ENCODE measurements around the gene GPR83.
"Not testable (repeated sequence)": the region's sequence is repeated elsewhere in the genome, so short reads cannot be mapped to it uniquely, and the experiment has no call there.

Gene GPR83

GRCh38 chr11:94400839-94401772 lies at the start of gene GPR83:
Gene GPR83 (minus strand): TSS chr11:94401419. CDS start chr11:94401247, 172 bp downstream.
- no peak for DNase-seq (ENCODE audit: low read depth)

DNA sequence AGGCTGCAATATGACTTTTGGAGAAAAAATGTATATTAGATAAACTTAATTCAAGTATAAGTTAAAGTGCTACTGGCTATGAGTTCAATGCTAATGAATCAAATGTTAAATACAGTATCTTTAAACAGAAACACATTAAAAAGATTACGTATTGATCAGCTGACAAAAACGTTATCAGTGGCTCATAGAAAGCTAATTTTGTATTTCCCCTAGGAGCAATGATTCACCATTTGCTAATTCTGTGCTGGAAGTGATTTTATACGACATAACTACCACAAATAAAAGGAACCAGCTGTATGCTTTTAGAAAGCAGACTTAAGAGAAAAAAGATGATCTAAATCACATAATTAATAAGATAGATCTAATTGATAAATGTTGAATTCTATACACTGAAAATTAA lies 48.8 kb upstream of the GPR83 start:
- no peak for DNase-seq (ENCODE audit: low read depth)

GRCh38 chr11:94449437-94449836 lies 48.2 kb upstream of the GPR83 start:
- DNase-seq (ENCODE audit: low read depth) = no peak

DNA sequence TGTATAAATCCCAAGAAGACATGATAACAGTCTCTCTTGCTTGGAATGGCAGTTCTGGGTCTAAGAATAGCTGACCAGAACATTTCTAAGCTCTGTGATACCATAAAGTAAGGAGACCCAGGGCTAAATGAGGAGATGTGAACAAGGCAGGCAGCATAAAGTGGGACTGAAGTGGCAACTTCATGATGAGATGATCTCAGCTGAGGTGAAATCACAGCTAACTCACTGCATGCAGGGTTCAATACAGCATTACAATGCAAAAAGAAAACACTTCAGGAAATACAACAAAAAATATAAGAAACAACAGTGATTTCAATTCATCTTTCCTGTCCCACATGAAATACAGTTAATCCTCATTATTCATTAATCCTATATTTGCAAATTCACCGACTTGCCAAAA lies 47.8 kb upstream of the GPR83 start:
- no peak for DNase-seq (ENCODE audit: low read depth)

DNA sequence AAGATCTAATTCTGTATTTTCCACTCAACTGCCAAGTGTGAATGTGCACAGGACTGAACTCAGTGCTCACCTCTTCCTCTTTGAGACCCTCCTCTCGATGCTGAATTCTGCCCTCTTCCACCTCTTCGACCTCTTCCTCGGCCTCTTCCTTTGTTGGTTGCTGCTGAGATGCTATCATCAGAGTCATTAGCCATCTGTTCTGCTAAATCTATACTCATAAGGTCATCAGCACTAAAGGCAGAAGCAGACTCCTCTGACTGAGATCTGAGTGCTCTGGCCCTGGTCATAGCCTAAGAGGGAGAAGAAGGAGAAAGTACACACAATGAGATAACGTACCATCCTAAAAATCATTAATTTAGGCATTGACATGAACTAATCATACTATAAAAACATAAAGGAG lies 45.9 kb upstream of the GPR83 start:
- DNase-seq (ENCODE audit: low read depth) = no peak

DNA sequence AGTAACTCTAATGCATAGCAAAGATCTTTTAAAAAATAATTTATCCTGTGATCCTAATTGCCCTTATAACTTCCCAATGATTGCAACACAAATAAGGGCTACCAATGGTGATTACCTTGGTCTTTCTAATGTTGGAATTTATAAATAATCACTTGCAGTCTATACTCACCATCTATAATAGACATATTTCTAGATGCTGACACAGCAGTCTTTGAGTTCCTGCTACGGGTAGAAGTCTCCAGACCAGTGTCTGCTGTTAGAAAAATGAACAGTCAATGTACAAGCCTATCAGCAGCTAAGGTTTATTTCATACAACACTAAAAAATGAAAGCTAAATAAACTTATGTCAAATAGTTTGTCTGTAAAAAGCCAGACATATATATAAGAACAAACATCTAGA lies 44.4 kb upstream of the GPR83 start:
- no peak for DNase-seq (ENCODE audit: low read depth)

DNA sequence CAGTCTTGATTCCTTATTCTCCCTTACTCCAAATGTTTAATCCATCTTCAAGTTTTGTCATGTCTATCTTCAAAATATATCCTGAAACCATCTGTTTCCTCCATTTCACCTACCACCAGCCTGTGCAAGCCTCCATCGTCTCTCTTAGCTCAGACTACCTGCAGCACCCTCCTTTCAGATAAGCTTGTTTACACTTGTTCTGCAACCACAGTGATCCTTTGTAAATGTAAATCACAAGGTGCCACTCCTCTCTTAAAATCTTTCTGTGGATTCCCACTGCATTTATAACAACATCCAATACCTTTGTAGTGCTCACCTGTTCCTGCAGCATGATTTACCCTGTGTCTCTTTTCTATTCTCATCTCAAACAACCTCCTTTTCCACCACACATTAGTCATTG lies 31.8 kb upstream of the GPR83 start:
- no peak for DNase-seq (ENCODE audit: low read depth)

DNA sequence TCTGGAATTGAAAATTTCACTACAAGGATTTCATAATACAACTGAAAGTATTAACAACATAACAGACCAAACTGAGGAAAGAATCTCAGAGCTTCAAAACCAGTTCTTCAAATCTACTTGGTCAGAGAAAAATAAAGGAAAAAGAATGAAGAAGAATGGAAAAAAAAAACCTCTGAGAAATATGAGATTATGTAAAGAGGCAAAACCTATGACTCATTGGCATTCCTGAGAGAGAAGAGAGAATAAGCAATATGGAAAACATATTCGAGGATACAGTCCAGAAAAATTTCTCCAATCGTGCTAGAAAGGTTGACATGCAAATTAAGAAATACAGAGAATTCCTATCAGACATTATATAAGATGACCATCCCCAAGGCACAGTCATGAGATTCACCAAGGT lies 23.4 kb upstream of the GPR83 start:
- DNase-seq (ENCODE audit: low read depth) = no peak

- DNase-seq (ENCODE audit: low read depth) = no peak
These were observed 22.8 kb upstream of the GPR83 start for GRCh38 chr11:94424011-94424410.

DNA sequence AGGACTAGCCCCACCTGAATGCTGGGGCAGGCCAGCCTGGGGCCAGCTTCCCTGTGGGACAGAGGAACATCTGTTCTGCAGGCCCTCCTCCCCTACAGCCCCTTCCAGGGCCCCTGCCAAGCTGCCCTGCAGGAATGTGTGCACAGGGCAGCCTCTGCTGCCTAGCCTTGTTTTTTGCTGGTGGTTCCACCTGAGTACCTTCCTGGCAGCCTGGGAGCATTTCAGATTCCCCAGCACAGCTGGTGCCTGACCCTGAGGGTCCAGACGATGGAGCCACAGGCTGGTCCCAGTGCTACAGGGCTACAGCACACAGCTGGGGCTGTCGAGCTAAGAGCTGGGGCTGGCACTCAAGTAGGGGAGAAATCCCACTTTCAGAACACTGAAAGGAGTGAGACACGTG lies 22.3 kb upstream of the GPR83 start:
- no peak for DNase-seq (ENCODE audit: low read depth)

DNA sequence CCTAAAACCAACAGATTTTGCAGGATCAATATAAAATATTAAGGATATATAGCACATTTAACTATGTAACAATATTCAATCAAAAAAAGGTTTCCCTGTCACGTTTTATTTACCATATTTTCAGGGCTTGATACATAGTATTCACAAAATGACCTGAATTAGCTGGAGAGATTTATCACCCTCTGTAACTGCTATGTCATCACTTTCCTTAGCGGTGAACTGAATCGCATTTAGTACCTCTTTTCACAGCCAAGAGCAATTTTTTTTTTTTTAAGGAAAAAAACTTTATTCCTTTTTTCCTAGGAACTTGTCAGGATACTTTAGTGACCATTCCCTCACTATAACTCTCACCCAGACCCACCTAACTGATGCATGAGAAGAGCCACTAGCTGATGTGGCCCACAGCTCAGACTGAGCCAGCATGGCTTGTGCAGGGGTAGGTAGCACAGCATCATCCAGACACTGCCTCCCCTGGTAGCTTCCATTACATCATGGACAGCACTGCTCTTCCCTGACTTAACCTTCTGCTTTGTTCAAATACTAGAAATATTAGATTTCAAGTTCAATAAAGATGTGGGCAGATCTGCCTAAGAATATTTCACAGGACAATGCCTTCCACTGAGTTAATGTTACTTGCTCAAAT lies 17.0 kb upstream of the GPR83 start:
- no peak for DNase-seq (ENCODE audit: low read depth)

GRCh38 chr11:94417386-94417987 lies 16.3 kb upstream of the GPR83 start:
- no peak for DNase-seq (ENCODE audit: low read depth)

DNA sequence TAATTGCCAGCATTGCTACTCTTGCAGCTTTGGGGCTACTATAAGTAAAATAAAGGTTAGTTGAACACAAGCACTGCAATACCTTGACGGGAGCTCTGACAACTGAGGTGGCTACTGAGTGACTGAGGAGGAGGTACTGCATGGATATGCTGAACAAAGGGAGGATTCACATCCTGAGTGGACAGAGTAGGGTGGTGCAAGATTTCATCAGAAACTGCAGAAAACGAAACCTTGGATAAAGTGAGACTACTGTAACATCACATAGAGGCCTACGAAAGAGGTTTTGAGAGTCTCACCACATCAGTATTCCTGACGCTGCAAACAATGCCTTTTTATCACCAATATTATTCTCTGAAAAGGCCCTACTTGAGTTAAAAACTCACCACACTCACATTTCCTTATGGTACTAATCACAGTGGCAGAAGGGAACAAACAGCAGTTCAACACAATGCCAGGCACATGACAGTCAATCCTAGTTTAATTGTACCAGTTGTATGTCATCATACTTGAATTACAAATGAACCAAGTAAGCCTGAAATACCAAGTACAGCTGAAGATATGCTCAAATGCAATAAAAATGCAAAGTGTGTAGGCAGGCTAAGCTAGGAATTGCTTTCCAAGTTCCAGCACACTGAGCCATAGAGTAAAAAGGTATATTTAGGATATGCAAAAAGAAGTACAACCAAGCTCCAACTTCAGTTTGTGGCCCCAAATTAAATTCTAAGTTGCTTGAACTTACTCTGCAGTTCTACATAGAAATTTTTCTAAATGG lies 4.0 kb upstream of the GPR83 start:
- no peak for DNase-seq (ENCODE audit: low read depth)

DNA sequence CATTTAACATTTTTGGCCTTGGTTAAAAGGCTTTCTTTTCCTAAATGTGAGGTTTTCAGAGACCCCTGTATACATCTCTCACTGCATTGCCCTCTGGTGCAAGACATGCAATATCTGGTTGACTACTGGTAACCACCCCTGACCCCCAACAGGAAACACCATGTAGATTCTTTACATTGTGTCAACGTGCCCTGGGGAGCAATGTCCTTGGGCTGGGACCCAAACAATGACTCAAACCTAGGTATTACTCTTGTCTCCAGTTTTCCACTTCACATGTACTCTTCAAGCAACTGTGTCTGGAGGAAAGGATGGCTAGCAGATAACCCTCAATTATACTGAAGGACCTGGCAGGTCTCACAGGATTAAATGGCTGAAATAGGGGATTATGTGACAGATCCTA lies 1.1 kb upstream of the GPR83 start:
- no peak for DNase-seq (ENCODE audit: low read depth)

- no peak for DNase-seq (ENCODE audit: low read depth)
These were observed 600 bp upstream of the GPR83 start for GRCh38 chr11:94401773-94402265.

- DNase-seq (ENCODE audit: low read depth) = no peak
These were observed 771 bp downstream of the GPR83 start for GRCh38 chr11:94400457-94400838.

DNA sequence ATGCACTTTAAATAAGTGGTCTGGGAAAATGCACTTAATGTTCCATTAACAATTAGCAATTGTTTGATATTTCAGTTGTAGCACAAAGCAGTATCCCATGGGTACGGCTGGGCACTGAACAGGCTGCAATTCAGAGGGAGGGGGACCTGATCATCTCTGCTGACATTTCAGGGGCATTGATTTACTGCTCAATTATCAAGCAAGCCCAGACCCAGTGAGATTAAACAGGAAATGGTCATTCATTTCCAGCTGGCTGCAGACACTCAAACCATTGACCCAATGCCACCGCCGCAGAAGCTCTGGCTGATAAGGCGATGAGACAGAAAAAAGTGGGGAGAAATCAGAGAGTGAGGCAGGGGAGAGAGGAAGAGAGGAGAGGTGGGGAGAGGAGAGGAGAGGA lies 1.2 kb downstream of the GPR83 start:
- DNase-seq (ENCODE audit: low read depth) = no peak

- no peak for DNase-seq (ENCODE audit: low read depth)
These were observed 3.1 kb downstream of the GPR83 start for GRCh38 chr11:94398101-94398500.

GRCh38 chr11:94396282-94396681 lies 4.9 kb downstream of the GPR83 start:
- DNase-seq (ENCODE audit: low read depth) = no peak

DNA sequence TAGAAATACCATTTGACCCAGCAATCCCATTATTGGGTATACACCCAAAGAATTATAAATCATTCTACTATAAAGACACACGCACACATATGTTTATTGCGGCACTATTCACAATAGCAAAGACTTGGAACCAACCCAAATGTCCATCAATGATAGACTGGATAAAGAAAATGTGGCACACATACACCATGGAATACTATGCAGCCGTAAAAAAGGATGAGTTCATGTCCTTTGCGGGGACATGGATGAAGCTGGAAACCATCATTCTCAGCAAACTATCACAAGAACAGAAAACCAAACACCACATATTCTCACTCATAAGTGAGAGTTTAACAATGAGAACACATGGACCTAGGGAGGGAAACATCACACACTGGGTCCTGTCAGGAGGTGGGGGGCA lies 9.3 kb downstream of the GPR83 start:
- not testable (repeated sequence) for DNase-seq (ENCODE audit: low read depth)

- no peak for DNase-seq (ENCODE audit: low read depth)
These were observed 21.6 kb downstream of the GPR83 start for GRCh38 chr11:94379613-94380012.

DNA sequence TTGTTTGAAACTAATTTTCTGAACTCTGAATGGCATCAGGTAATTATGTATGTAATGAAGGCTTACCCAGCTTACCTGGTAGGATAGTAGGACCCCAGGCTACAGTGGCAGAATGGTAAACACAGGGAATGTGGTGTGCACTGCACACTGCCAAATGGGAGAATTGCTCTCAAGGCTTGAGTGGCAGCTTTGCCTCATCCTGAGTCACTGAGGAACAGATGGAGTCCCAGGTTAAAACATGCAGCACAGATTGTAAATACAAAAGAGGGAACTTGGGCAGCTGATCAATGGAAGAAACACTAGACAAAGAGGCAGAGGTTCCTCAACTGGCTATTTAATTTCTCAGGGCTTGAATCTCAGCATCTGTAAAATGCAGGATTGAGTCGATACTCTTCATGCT lies 24.4 kb downstream of the GPR83 start:
- DNase-seq (ENCODE audit: low read depth) = no peak
